ENCODE measurements around the gene CA4. TPM values are rescaled to one million over a fixed set of nuclear protein-coding genes. Genes with fewer than 3 reads are reported as not detected.
"Not testable (repeated sequence)": the region's sequence is repeated elsewhere in the genome, so short reads cannot be mapped to it uniquely, and the experiment has no call there.

The CA4 gene
- total and polyA plus RNA-seq, 8 donors, result 0.87 to 30.1 (median 3.0) TPM; not detected in 3

GRCh38 chr17:60109161-60109560 is 40.6 kb upstream of the CA4 start:
- no peaks in the 10 kb centered on the region for H3K36me3 ChIP-seq
- DNase-seq, result no peak
- TF ChIP-seq EP300 (IDR thresholded peaks at IDR 0.05) (no peak), CTCF (IDR thresholded peaks at IDR 0.05) (no peak), POLR2AphosphoS5 (IDR thresholded peaks at IDR 0.05) (no peak), POLR2A (IDR thresholded peaks at IDR 0.05) (no peak)
- H3K9me3 ChIP-seq, result no peaks in the 10 kb centered on the region
- 76 to 91% (median 85%) methylated on average over 1 of the region's 1 CpG for WGBS, 5 donors
- peaks cover 0 to 8% (median 0%) of the 10 kb centered on the region in 3 donors for H3K27me3 ChIP-seq
- no peaks in the 10 kb centered on the region for H3K4me1 ChIP-seq
- H3K4me3 ChIP-seq, result no peak overlapping the region
- intact Hi-C loops (cut with DNase I; ENCODE audit: low total_unique reads), result no loop called here
- no peak overlapping the region for H3K27ac ChIP-seq

- no peak overlapping the region for H3K27ac ChIP-seq
- no peak for TF ChIP-seq POLR2AphosphoS5 (IDR thresholded peaks at IDR 0.05)
- TF ChIP-seq POLR2A (IDR thresholded peaks at IDR 0.05), result no peak
- TF ChIP-seq EP300 (IDR thresholded peaks at IDR 0.05), result no peak
- TF ChIP-seq CTCF (IDR thresholded peaks at IDR 0.05), result no peak
- no peaks in the 10 kb centered on the region for H3K9me3 ChIP-seq
- no peaks in the 10 kb centered on the region for H3K4me1 ChIP-seq
- H3K27me3 ChIP-seq, result peaks cover 0 to 8% (median 0%) of the 10 kb centered on the region in 3 donors
- no peaks in the 10 kb centered on the region for H3K36me3 ChIP-seq
- WGBS, 5 donors, result 41 to 64% (median 60%) methylated on average over 2 to 3 of the region's 3 CpGs
- intact Hi-C loops (cut with DNase I; ENCODE audit: low total_unique reads), result no loop called here
- DNase-seq, result no peak
- no peak overlapping the region for H3K4me3 ChIP-seq
Observed at GRCh38 chr17:60110586-60110985, 39.2 kb upstream of the CA4 start.

- TF ChIP-seq CTCF (IDR thresholded peaks at IDR 0.05), result peak in 2 of 7 experiments; percentile 8 to 17
- H3K4me1 ChIP-seq; intact Hi-C loops (cut with DNase I; ENCODE audit: low total_unique reads); H3K27me3 ChIP-seq; H3K27ac ChIP-seq; H3K36me3 ChIP-seq; H3K4me3 ChIP-seq; H3K9me3 ChIP-seq; DNase-seq: not testable (repeated sequence)
- WGBS, 5 donors, result 0% methylated on average over 2 to 4 of the region's 5 CpGs; no CpG with 5 or more reads in 1 of the 5 donors
Observed at GRCh38 chr17:60111661-60112060, 38.1 kb upstream of the CA4 start.

- H3K4me3 ChIP-seq; DNase-seq; H3K36me3 ChIP-seq; H3K9me3 ChIP-seq; H3K4me1 ChIP-seq; H3K27me3 ChIP-seq; H3K27ac ChIP-seq; intact Hi-C loops (cut with DNase I; ENCODE audit: low total_unique reads): not testable (repeated sequence)
- WGBS, 5 donors, result no CpG with 5 or more reads among the region's 5 CpGs
Observed at GRCh38 chr17:60115364-60115763, 34.4 kb upstream of the CA4 start.

- H3K36me3 ChIP-seq; DNase-seq; intact Hi-C loops (cut with DNase I; ENCODE audit: low total_unique reads); H3K4me1 ChIP-seq; H3K4me3 ChIP-seq; H3K27ac ChIP-seq; H3K27me3 ChIP-seq; H3K9me3 ChIP-seq: not testable (repeated sequence)
- no CpG with 5 or more reads among the region's 14 CpGs for WGBS, 5 donors
Observed at GRCh38 chr17:60116196-60116595, 33.6 kb upstream of the CA4 start.

GRCh38 chr17:60119162-60119561 is 30.6 kb upstream of the CA4 start:
- intact Hi-C loops (cut with DNase I; ENCODE audit: low total_unique reads); H3K27ac ChIP-seq; H3K4me1 ChIP-seq; H3K9me3 ChIP-seq; H3K4me3 ChIP-seq; H3K27me3 ChIP-seq; H3K36me3 ChIP-seq; DNase-seq: not testable (repeated sequence)
- no CpG with 5 or more reads among the region's 15 CpGs for WGBS, 5 donors

- H3K4me1 ChIP-seq; intact Hi-C loops (cut with DNase I; ENCODE audit: low total_unique reads); H3K27me3 ChIP-seq; H3K36me3 ChIP-seq; H3K27ac ChIP-seq; H3K9me3 ChIP-seq; DNase-seq: not testable (repeated sequence)
- 0% methylated on average over 11 of the region's 114 CpGs; no CpG with 5 or more reads in 4 of the 5 donors for WGBS, 5 donors
- H3K4me3 ChIP-seq, result peak overlapping the region in 1 of 4 donors; percentile 42
Observed at GRCh38 chr17:60119807-60120748, 29.7 kb upstream of the CA4 start.

All from stomach (tissue), 9 donors.